Loucy (cell line): ENCODE measurements around the gene CAPRIN2.

Experiments
- H2AFZ ChIP-seq: fragments of 200-600 bp; sonication (generic); 2 replicates; pipeline ENCODE4 v1.6.0; 2016; ENCODE audit warnings: antibody characterized with exemption, mild to moderate bottlenecking, low read length, moderate library complexity
- H3F3A ChIP-seq: fragments of 200-600 bp; 2 replicates; pipeline ENCODE4 v1.6.0; 2016; ENCODE audit warnings: antibody characterized with exemption, low read depth, mild to moderate bottlenecking
- H3K27me3 ChIP-seq: fragments of 200-600 bp; sonication (generic); 2 replicates; pipeline ENCODE4 v1.6.1; 2014; ENCODE audit warnings: low read length, mild to moderate bottlenecking; ENCODE audit not compliant: insufficient read depth, poor library complexity, severe bottlenecking
- H3K36me3 ChIP-seq: fragments of 200-600 bp; sonication (generic); 2 replicates; pipeline ENCODE4 v1.6.1; 2016; ENCODE audit warnings: low read length; ENCODE audit not compliant: insufficient read depth
- H3K4me1 ChIP-seq: fragments of 200-600 bp; sonication (generic); 2 replicates; pipeline ENCODE4 v1.5.1; 2014; ENCODE audit warnings: low read length, mild to moderate bottlenecking; ENCODE audit not compliant: insufficient read depth, poor library complexity, severe bottlenecking
- H3K4me2 ChIP-seq: fragments of 200-600 bp; sonication (generic); 2 replicates; pipeline ENCODE4 v1.6.0; 2014; ENCODE audit warnings: antibody characterized with exemption, low read length, low read depth, mild to moderate bottlenecking; ENCODE audit not compliant: poor library complexity, severe bottlenecking
- H3K4me3 ChIP-seq: fragments of 200-600 bp; sonication (generic); 2 replicates; pipeline ENCODE4 v1.5.1; 2014; ENCODE audit warnings: low read length, mild to moderate bottlenecking, mixed read lengths; ENCODE audit not compliant: poor library complexity, severe bottlenecking
- H3K79me2 ChIP-seq: fragments of 200-600 bp; sonication (generic); 2 replicates; pipeline ENCODE4 v1.6.1; 2014; ENCODE audit warnings: low read length; ENCODE audit not compliant: insufficient read depth
- H3K9ac ChIP-seq: fragments of 200-600 bp; sonication (generic); 2 replicates; pipeline ENCODE4 v1.6.0; 2014; ENCODE audit warnings: mild to moderate bottlenecking, low read depth, low read length, moderate library complexity; ENCODE audit not compliant: poor library complexity, severe bottlenecking
- H3K9me2 ChIP-seq: fragments of 200-600 bp; sonication (generic); replicated peaks from 2 replicates; pipeline ENCODE4 v1.6.1; 2016; ENCODE audit warnings: low read depth, low read length, mixed read lengths
- H3K9me3 ChIP-seq: fragments of 200-600 bp; sonication (generic); 2 replicates; pipeline ENCODE4 v1.6.1; 2014; ENCODE audit warnings: mild to moderate bottlenecking, antibody characterized with exemption, low read length, low read depth; ENCODE audit not compliant: insufficient read depth
- H4K20me1 ChIP-seq: fragments of 200-600 bp; sonication (generic); 2 replicates; pipeline ENCODE4 v1.6.0; 2014; ENCODE audit warnings: antibody characterized with exemption, low read length, mild to moderate bottlenecking; ENCODE audit not compliant: insufficient read depth, poor library complexity, severe bottlenecking
- EZH2phosphoT487 ChIP-seq: fragments of 200-600 bp; IDR thresholded peaks from 2 replicates; pipeline ENCODE4 v1.6.1; 2018; ENCODE audit warnings: antibody characterized with exemption, mild to moderate bottlenecking, moderate library complexity, borderline replicate concordance
- TF ChIP-seq, protein P1 (sequence below): fragments of 200-600 bp; sonication (generic); conservative IDR thresholded peaks from 2 replicates; pipeline ENCODE4 v1.5.1; 2014; ENCODE audit warnings: mild to moderate bottlenecking, antibody characterized with exemption, low read length

The CAPRIN2 gene, protein sequence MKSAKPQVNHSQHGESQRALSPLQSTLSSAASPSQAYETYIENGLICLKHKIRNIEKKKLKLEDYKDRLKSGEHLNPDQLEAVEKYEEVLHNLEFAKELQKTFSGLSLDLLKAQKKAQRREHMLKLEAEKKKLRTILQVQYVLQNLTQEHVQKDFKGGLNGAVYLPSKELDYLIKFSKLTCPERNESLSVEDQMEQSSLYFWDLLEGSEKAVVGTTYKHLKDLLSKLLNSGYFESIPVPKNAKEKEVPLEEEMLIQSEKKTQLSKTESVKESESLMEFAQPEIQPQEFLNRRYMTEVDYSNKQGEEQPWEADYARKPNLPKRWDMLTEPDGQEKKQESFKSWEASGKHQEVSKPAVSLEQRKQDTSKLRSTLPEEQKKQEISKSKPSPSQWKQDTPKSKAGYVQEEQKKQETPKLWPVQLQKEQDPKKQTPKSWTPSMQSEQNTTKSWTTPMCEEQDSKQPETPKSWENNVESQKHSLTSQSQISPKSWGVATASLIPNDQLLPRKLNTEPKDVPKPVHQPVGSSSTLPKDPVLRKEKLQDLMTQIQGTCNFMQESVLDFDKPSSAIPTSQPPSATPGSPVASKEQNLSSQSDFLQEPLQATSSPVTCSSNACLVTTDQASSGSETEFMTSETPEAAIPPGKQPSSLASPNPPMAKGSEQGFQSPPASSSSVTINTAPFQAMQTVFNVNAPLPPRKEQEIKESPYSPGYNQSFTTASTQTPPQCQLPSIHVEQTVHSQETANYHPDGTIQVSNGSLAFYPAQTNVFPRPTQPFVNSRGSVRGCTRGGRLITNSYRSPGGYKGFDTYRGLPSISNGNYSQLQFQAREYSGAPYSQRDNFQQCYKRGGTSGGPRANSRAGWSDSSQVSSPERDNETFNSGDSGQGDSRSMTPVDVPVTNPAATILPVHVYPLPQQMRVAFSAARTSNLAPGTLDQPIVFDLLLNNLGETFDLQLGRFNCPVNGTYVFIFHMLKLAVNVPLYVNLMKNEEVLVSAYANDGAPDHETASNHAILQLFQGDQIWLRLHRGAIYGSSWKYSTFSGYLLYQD

DNA sequence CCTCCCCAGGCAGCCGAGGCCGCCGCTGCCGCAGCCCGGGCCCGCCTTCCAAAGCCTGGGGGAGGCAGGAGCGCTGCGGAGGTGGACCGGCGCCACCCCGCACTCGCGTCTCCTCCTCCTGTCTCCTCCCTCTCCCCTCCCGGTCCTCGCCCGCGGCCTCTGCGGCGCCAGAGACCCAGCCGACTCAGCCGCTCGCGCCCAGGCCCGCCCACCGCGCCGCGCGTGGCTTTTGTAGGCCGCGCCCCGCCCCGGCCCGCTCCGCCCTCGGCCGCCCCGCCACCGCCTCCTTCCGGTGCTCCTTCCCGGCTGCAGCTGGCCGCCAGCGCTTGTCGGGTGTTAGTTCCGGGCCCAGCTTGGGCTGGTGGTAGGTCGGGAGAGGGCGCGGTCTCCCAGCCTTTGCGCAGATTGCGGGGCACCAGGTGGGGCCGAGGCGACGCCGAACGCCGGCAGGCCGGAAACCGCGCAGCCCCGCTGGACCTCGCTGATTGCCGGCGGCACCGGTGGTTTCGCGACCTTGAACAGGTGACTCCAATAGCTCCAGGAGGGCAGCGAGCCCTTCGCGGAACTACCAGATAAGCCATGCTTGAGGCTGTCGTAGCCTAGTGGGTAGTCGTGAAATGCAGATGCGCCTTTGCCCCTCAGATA lies at the start of gene CAPRIN2:
CAPRIN2 (minus strand) TSS at position 202 of the 645 bp plus-strand sequence. CDS start 1,431 bp downstream, outside the sequence.
- Histone ChIP-seq H4K20me1 (no peaks in the 10 kb centered on the region), H3K9ac (peak within 1 kb of the TSS; percentile 82), H3F3A (no peaks in the 10 kb centered on the region), H2AFZ (peak within 1 kb of the TSS; percentile 97), H3K9me2 (no peaks in the 10 kb centered on the region), H3K9me3 (no peaks in the 10 kb centered on the region), H3K27me3 (no peaks in the 10 kb centered on the region), H3K36me3 (no peaks in the 10 kb centered on the region), H3K79me2 (peaks cover 14% of the 10 kb centered on the region), H3K4me2 (peak within 1 kb of the TSS; percentile 90), H3K4me3 (peak within 1 kb of the TSS; percentile 96), H3K4me1 (peaks cover 35% of the 10 kb centered on the region)
- TF ChIP-seq EZH2phosphoT487 = no peak
- TF ChIP-seq, protein P1, sequence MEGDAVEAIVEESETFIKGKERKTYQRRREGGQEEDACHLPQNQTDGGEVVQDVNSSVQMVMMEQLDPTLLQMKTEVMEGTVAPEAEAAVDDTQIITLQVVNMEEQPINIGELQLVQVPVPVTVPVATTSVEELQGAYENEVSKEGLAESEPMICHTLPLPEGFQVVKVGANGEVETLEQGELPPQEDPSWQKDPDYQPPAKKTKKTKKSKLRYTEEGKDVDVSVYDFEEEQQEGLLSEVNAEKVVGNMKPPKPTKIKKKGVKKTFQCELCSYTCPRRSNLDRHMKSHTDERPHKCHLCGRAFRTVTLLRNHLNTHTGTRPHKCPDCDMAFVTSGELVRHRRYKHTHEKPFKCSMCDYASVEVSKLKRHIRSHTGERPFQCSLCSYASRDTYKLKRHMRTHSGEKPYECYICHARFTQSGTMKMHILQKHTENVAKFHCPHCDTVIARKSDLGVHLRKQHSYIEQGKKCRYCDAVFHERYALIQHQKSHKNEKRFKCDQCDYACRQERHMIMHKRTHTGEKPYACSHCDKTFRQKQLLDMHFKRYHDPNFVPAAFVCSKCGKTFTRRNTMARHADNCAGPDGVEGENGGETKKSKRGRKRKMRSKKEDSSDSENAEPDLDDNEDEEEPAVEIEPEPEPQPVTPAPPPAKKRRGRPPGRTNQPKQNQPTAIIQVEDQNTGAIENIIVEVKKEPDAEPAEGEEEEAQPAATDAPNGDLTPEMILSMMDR = peak; percentile 20; the same call in 1 of the 2 replicates

DNA sequence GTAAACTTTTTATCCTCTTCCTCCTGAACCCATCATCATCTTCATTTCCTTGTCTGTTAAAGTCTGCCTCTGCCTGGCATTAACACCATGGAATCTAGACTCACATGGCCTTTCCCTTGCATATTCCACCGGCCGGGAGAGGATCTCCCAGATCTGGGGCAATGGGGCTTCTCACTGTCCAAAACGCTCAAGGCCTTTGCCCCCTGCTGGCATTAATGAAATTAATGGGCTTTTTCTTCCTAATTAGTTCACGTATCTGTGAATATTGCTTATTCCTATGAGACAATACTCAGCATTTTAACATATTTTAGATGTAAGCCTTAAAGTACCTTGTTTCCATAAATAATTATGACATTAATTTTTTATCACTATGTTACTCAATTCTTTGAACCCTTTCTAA lies 42.9 kb upstream of the CAPRIN2 start:
- H4K20me1 ChIP-seq = no peaks in the 10 kb centered on the region
- no peaks in the 10 kb centered on the region for H3K4me1 ChIP-seq
- no peaks in the 10 kb centered on the region for H3K27me3 ChIP-seq
- TF ChIP-seq EZH2phosphoT487 = no peak
- TF ChIP-seq, protein P1 = 0 out of 2 replicates have a peak, but pooled peaks have one; percentile 11
- H3K79me2 ChIP-seq = no peaks in the 10 kb centered on the region
- H3K36me3 ChIP-seq = no peaks in the 10 kb centered on the region
- no peaks in the 10 kb centered on the region for H3F3A ChIP-seq
- H3K4me2 ChIP-seq = no peak overlapping the region
- H3K9ac ChIP-seq = no peak overlapping the region
- H2AFZ ChIP-seq = no peak overlapping the region
- H3K4me3 ChIP-seq = no peak overlapping the region
- no peaks in the 10 kb centered on the region for H3K9me2 ChIP-seq
- no peaks in the 10 kb centered on the region for H3K9me3 ChIP-seq

DNA sequence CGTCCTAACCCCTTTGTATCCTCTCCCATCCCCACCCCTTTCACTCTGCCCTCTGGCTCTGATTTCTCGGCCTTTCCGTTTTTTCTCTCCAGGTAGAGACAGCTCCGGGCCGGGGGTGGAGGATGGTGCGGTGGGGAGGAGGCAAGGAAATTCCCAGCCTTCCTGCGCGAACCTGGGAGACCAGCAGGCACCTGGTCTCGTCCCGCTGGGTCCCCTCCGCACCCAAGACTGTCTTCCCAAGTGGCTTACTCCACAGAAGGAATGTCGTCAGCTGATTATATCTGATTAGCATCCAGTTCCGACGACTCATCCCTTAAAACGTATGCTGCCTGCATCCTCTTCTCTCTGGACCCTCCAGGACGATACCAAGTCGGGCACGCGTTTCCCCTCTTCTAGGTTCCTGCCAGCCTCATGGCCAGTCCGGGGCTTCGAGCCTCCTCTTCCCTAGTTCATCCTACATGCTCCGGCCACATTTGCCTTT lies 42.2 kb upstream of the CAPRIN2 start:
- no peak overlapping the region for H2AFZ ChIP-seq
- H3K4me2 ChIP-seq = no peak overlapping the region

More for the DNA sequence above, 42.2 kb upstream of the CAPRIN2 start:
- Histone ChIP-seq H4K20me1 (no peaks in the 10 kb centered on the region), H3K4me3 (no peak overlapping the region), H3F3A (no peaks in the 10 kb centered on the region), H3K9ac (no peak overlapping the region), H3K79me2 (no peaks in the 10 kb centered on the region), H3K27me3 (no peaks in the 10 kb centered on the region), H3K9me2 (no peaks in the 10 kb centered on the region), H3K36me3 (no peaks in the 10 kb centered on the region), H3K4me1 (no peaks in the 10 kb centered on the region), H3K9me3 (no peaks in the 10 kb centered on the region)
- TF ChIP-seq EZH2phosphoT487 = no peak
- TF ChIP-seq, protein P1 = no peak
